HepG2 (cell line): ENCODE data around the gene FHL3. TPM values are rescaled to one million over a fixed set of nuclear protein-coding genes. Genes with fewer than 3 reads are reported as not detected.

Experiments
- CHD4 ChIP-seq: fragments of 200-600 bp; sonication (generic); IDR thresholded peaks from 2 replicates; pipeline ENCODE4 v1.7.0; 2017; ENCODE audit warnings: mild to moderate bottlenecking, low read length, borderline replicate concordance
- CREM ChIP-seq, 2 experiments: sonication (generic) in 1 of 2; formaldehyde crosslinking in 1 of 2; IDR thresholded peaks; 2 replicates each; pipeline versions ENCODE4 v1.4.0 to v1.6.1; 2016 to 2020; ENCODE audit warnings: antibody characterized with exemption in 1 of 2, mild to moderate bottlenecking in 1 of 2, missing genetic modification reagents in 1 of 2
- ELF3 ChIP-seq: IDR thresholded peaks from 2 replicates; pipeline ENCODE4 v1.6.1; 2016; ENCODE audit warnings: missing genetic modification reagents, missing compliant biosample characterization
- FOXC1 ChIP-seq: sonication (generic); formaldehyde crosslinking; IDR thresholded peaks from 2 replicates; pipeline ENCODE4 v1.8.0; 2022; ENCODE audit warnings: mild to moderate bottlenecking, missing genetic modification reagents, borderline replicate concordance
- HNF4A ChIP-seq: sonication (generic); formaldehyde crosslinking; IDR thresholded peaks from 2 replicates; pipeline ENCODE4 v1.4.0; 2020; ENCODE audit warnings: missing genetic modification reagents
- JUN ChIP-seq: sonication (generic); formaldehyde crosslinking; IDR thresholded peaks from 2 replicates; pipeline ENCODE4 v1.4.0; 2020; ENCODE audit warnings: mild to moderate bottlenecking, missing genetic modification reagents
- LBX2 ChIP-seq: sonication (generic); formaldehyde crosslinking; IDR thresholded peaks from 2 replicates; pipeline ENCODE4 v1.5.0; 2020; ENCODE audit warnings: missing genetic modification reagents, mild to moderate bottlenecking, borderline replicate concordance
- RXRB ChIP-seq: IDR thresholded peaks from 2 replicates; pipeline ENCODE4 v1.6.1; 2016; ENCODE audit warnings: borderline replicate concordance, missing genetic modification reagents, missing compliant biosample characterization
- TCF7 ChIP-seq: sonication (generic); IDR thresholded peaks from 2 replicates; pipeline ENCODE4 v1.6.1; 2016; ENCODE audit warnings: antibody characterized with exemption, low read depth
- ZEB1 ChIP-seq: IDR thresholded peaks from 2 replicates; pipeline ENCODE4 v1.6.1; 2012; ENCODE audit warnings: mild to moderate bottlenecking, low read depth, inconsistent platforms; ENCODE audit not compliant: insufficient replicate concordance
- ZNF280B ChIP-seq: sonication (generic); formaldehyde crosslinking; IDR thresholded peaks from 2 replicates; pipeline ENCODE4 v1.5.0; 2020; ENCODE audit warnings: missing genetic modification reagents, mild to moderate bottlenecking, borderline replicate concordance
- ZNF441 ChIP-seq: sonication (generic); formaldehyde crosslinking; IDR thresholded peaks from 2 replicates; pipeline ENCODE4 v1.7.0; 2021; ENCODE audit warnings: missing genetic modification reagents, borderline replicate concordance
- ZNF547 ChIP-seq: sonication (generic); formaldehyde crosslinking; IDR thresholded peaks from 2 replicates; pipeline ENCODE4 v1.5.1; 2020; ENCODE audit warnings: mild to moderate bottlenecking, missing genetic modification reagents
- ZNF770 ChIP-seq: sonication (generic); formaldehyde crosslinking; IDR thresholded peaks from 2 replicates; pipeline ENCODE4 v1.5.0; 2020; ENCODE audit warnings: mild to moderate bottlenecking, missing genetic modification reagents
- polyA plus RNA-seq, 8 experiments: library from polyadenylated mRNA; depleted of rRNA in 3 of 8; stranded (reverse) in 7 of 8; unstranded in 1 of 8; fragments of >200 nt; fragmentation: Illumina TruSeq in 4 of 8; extraction: Trizol in 4 of 8; gene quantifications; 2 replicates each; pipeline versions ENCODE4 v1.2.1 to v1.2.3, GENCODE V29; 2011 to 2016; ENCODE audit warnings: low read depth in 4 of 8, missing spikeins in 1 of 8, mixed read lengths in 1 of 8; ENCODE audit not compliant: insufficient read depth in 1 of 8
- total RNA-seq, 5 experiments: library from RNA; depleted of rRNA; stranded (reverse); fragments of >200 nt; fragmentation: Illumina TruSeq; extraction: Trizol; gene quantifications; 2 replicates each; pipeline ENCODE4 v1.2.3, GENCODE V29; 2016; ENCODE audit warnings: low read depth in 1 of 5
- TF ChIP-seq, protein P1 (sequence below): sonication (generic); formaldehyde crosslinking; IDR thresholded peaks from 2 replicates; pipeline ENCODE4 v1.4.0; 2020; ENCODE audit warnings: mild to moderate bottlenecking, missing genetic modification reagents
- TF ChIP-seq, protein P2 (sequence below): sonication (generic); formaldehyde crosslinking; IDR thresholded peaks from 2 replicates; pipeline ENCODE4 v1.5.0; 2020; ENCODE audit warnings: mild to moderate bottlenecking, missing genetic modification reagents, borderline replicate concordance
- TF ChIP-seq, protein P3 (sequence below): sonication (generic); formaldehyde crosslinking; IDR thresholded peaks from 2 replicates; pipeline ENCODE4 v1.5.0; 2020; ENCODE audit warnings: missing genetic modification reagents

The FHL3 gene
- total and polyA plus RNA-seq, 2 of the 13 experiments (the other 11 are each of a cell fraction or from before 2014, with no cell fraction given), result 2.8 to 6.6 TPM

- TF ChIP-seq TCF7 (no peak), ZNF770 (CRISPR knock-in tag) (no peak), HNF4A (no peak), ZEB1 (no peak), JUN (CRISPR knock-in tag) (0 out of 2 replicates have a peak, but pooled peaks have one; percentile 36), CREM (IDR thresholded peaks at IDR 0.05) (peak; percentile 99), CREM (CRISPR knock-in tag; IDR thresholded peaks at IDR 0.05) (0 out of 2 replicates have a peak, but pooled peaks have one; percentile 42), RXRB (CRISPR knock-in tag) (peak; percentile 77), ZNF280B (CRISPR knock-in tag) (peak; percentile 99), ZNF441 (CRISPR knock-in tag) (peak; percentile 92), FOXC1 (CRISPR knock-in tag) (peak; percentile 98), ZNF547 (peak; percentile 99), LBX2 (CRISPR knock-in tag) (peak; percentile 99; the same call in 1 of the 2 replicates), ELF3 (CRISPR knock-in tag) (peak; percentile 73), CHD4 (no peak)
- TF ChIP-seq, protein P1, sequence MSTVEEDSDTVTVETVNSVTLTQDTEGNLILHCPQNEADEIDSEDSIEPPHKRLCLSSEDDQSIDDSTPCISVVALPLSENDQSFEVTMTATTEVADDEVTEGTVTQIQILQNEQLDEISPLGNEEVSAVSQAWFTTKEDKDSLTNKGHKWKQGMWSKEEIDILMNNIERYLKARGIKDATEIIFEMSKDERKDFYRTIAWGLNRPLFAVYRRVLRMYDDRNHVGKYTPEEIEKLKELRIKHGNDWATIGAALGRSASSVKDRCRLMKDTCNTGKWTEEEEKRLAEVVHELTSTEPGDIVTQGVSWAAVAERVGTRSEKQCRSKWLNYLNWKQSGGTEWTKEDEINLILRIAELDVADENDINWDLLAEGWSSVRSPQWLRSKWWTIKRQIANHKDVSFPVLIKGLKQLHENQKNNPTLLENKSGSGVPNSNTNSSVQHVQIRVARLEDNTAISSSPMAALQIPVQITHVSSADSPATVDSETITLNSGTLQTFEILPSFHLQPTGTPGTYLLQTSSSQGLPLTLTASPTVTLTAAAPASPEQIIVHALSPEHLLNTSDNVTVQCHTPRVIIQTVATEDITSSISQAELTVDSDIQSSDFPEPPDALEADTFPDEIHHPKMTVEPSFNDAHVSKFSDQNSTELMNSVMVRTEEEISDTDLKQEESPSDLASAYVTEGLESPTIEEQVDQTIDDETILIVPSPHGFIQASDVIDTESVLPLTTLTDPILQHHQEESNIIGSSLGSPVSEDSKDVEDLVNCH (CRISPR knock-in tag), result peak; percentile 62; the same call in 1 of the 2 replicates
- TF ChIP-seq, protein P2, sequence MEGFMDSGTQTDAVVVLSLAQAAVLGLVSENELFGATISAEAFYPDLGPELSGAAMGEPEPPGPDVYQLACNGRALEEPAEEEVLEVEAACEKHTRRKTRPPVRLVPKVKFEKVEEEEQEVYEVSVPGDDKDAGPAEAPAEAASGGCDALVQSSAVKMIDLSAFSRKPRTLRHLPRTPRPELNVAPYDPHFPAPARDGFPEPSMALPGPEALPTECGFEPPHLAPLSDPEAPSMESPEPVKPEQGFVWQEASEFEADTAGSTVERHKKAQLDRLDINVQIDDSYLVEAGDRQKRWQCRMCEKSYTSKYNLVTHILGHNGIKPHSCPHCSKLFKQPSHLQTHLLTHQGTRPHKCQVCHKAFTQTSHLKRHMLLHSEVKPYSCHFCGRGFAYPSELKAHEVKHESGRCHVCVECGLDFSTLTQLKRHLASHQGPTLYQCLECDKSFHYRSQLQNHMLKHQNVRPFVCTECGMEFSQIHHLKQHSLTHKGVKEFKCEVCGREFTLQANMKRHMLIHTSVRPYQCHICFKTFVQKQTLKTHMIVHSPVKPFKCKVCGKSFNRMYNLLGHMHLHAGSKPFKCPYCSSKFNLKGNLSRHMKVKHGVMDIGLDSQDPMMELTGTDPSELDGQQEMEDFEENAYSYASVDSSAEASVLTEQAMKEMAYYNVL (CRISPR knock-in tag), result 0 out of 2 replicates have a peak, but pooled peaks have one; percentile 42
- TF ChIP-seq, protein P3, sequence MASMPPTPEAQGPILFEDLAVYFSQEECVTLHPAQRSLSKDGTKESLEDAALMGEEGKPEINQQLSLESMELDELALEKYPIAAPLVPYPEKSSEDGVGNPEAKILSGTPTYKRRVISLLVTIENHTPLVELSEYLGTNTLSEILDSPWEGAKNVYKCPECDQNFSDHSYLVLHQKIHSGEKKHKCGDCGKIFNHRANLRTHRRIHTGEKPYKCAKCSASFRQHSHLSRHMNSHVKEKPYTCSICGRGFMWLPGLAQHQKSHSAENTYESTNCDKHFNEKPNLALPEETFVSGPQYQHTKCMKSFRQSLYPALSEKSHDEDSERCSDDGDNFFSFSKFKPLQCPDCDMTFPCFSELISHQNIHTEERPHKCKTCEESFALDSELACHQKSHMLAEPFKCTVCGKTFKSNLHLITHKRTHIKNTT, result no peak
Measured at GRCh38 chr1:38012363-38013226, 7.3 kb upstream of the FHL3 start, which contains the start of gene UTP11 (continued).
